Vagina (tissue), 2 donors: Measurements from ENCODE around the gene SAAL1.

Experiments used
- POLR2A ChIP-seq, 2 donors: fragments of 450-650 bp; IDR thresholded peaks; one replicate each; pipeline ENCODE4 v1.6.1; 2017; ENCODE audit warnings: antibody characterized with exemption in 2 of 2, mild to moderate bottlenecking in 2 of 2, moderate library complexity in 2 of 2
- POLR2AphosphoS5 ChIP-seq, 2 donors: sonication (generic); formaldehyde crosslinking; IDR thresholded peaks; one replicate each; pipeline ENCODE4 v1.9.0; 2017; ENCODE audit warnings: antibody characterized with exemption in 2 of 2, mild to moderate bottlenecking in 2 of 2, low read depth in 1 of 2; ENCODE audit not compliant: insufficient read depth in 1 of 2
- TF ChIP-seq, protein P1 (sequence below), 3 experiments: fragments of 450-650 bp in 2 of 3; fragments of 200-600 bp in 1 of 3; sonication (generic) in 1 of 3; IDR thresholded peaks; one replicate each; pipeline ENCODE4 v1.5.1; 2017 to 2019; ENCODE audit warnings: antibody characterized with exemption in 3 of 3, mild to moderate bottlenecking in 2 of 3, moderate library complexity in 2 of 3

GRCh38 chr11:18050848-18051247 lies 55.0 kb downstream of the SAAL1 start:
- TF ChIP-seq, protein P1, sequence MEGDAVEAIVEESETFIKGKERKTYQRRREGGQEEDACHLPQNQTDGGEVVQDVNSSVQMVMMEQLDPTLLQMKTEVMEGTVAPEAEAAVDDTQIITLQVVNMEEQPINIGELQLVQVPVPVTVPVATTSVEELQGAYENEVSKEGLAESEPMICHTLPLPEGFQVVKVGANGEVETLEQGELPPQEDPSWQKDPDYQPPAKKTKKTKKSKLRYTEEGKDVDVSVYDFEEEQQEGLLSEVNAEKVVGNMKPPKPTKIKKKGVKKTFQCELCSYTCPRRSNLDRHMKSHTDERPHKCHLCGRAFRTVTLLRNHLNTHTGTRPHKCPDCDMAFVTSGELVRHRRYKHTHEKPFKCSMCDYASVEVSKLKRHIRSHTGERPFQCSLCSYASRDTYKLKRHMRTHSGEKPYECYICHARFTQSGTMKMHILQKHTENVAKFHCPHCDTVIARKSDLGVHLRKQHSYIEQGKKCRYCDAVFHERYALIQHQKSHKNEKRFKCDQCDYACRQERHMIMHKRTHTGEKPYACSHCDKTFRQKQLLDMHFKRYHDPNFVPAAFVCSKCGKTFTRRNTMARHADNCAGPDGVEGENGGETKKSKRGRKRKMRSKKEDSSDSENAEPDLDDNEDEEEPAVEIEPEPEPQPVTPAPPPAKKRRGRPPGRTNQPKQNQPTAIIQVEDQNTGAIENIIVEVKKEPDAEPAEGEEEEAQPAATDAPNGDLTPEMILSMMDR (IDR thresholded peaks at IDR 0.05) = no peak
- TF ChIP-seq POLR2AphosphoS5 (IDR thresholded peaks at IDR 0.05; ENCODE audit: insufficient read depth in 1 of 2, low read depth in 1 of 2) = no peak
- TF ChIP-seq POLR2A (IDR thresholded peaks at IDR 0.05) = no peak
